ENCODE results near the gene MAP3K13. TPM values are rescaled to one million over a fixed set of nuclear protein-coding genes. Genes with fewer than 3 reads are reported as not detected.
"Not testable (repeated sequence)": the region's sequence is repeated elsewhere in the genome, so short reads cannot be mapped to it uniquely, and the experiment has no call there.

The MAP3K13 gene
- total RNA-seq, 2 experiments from 2014 or later, result 11.0 to 11.3 TPM

- ChIA-PET CTCF (no interaction called here), POLR2A (no interaction called here)
- H3K9me3 Mint-ChIP-seq, result no peaks in the 10 kb centered on the region
- peaks cover 11% of the 10 kb centered on the region for H3K27me3 Mint-ChIP-seq
- no peak for DNase-seq
- no peaks in the 10 kb centered on the region for H3K36me3 Mint-ChIP-seq (ENCODE audit: low read depth)
- no peak overlapping the region for H3K4me3 Mint-ChIP-seq
- H3K4me1 Mint-ChIP-seq, result no peaks in the 10 kb centered on the region
- no peak overlapping the region for H3K27ac Mint-ChIP-seq
These were observed 11.5 kb upstream of the MAP3K13 start for GRCh38 chr3:185351396-185351795.

GRCh38 chr3:185353225-185353624 lies 9.7 kb upstream of the MAP3K13 start:
- Mint-ChIP-seq H3K9me3 (no peaks in the 10 kb centered on the region), H3K4me1 (no peaks in the 10 kb centered on the region), H3K36me3 (ENCODE audit: low read depth) (no peaks in the 10 kb centered on the region), H3K27me3 (peaks cover 16% of the 10 kb centered on the region), H3K4me3 (no peak overlapping the region), H3K27ac (no peak overlapping the region)
- POLR2A ChIA-PET, result no interaction called here
- CTCF ChIA-PET, result interaction anchor here (0.9 to 2.0 kb wide), 4 partner anchors 9 to 21 kb away, joined by 4 to 7 read pairs (median 4); no protein-coding TSS in a partner anchor
- DNase-seq, result no peak

GRCh38 chr3:185353823-185354614 lies 8.9 kb upstream of the MAP3K13 start:
- Mint-ChIP-seq H3K4me1 (no peaks in the 10 kb centered on the region), H3K27ac (no peak overlapping the region), H3K36me3 (ENCODE audit: low read depth) (no peaks in the 10 kb centered on the region), H3K27me3 (peaks cover 22% of the 10 kb centered on the region), H3K4me3 (no peak overlapping the region), H3K9me3 (no peaks in the 10 kb centered on the region)
- POLR2A ChIA-PET, result no interaction called here
- CTCF ChIA-PET, result interaction anchor here (0.6 to 2.0 kb wide), 6 partner anchors 8 to 305 kb away, joined by 3 to 7 read pairs (median 4); partner anchors contain the start of gene MAP3K13
- peak; percentile 79 for DNase-seq

- no peak for DNase-seq
- no peaks in the 10 kb centered on the region for H3K36me3 Mint-ChIP-seq (ENCODE audit: low read depth)
- peaks cover 25% of the 10 kb centered on the region for H3K27me3 Mint-ChIP-seq
- ChIA-PET POLR2A (no interaction called here), CTCF (no interaction called here)
- no peak overlapping the region for H3K27ac Mint-ChIP-seq
- H3K4me1 Mint-ChIP-seq, result no peaks in the 10 kb centered on the region
- no peaks in the 10 kb centered on the region for H3K9me3 Mint-ChIP-seq
- H3K4me3 Mint-ChIP-seq, result no peak overlapping the region
These were observed 6.4 kb upstream of the MAP3K13 start for GRCh38 chr3:185356499-185356898.

- H3K27ac Mint-ChIP-seq, result no peak overlapping the region
- no peaks in the 10 kb centered on the region for H3K36me3 Mint-ChIP-seq (ENCODE audit: low read depth)
- peaks cover 14% of the 10 kb centered on the region for H3K4me1 Mint-ChIP-seq
- H3K27me3 Mint-ChIP-seq, result peaks cover 49% of the 10 kb centered on the region
- H3K4me3 Mint-ChIP-seq, result no peak overlapping the region
- POLR2A ChIA-PET, result no interaction called here
- DNase-seq, result no peak
- CTCF ChIA-PET, result interaction anchor here (0.7 to 1.0 kb wide), 3 partner anchors 9 to 197 kb away, joined by 3 to 4 read pairs (median 3); no protein-coding TSS in a partner anchor
- no peaks in the 10 kb centered on the region for H3K9me3 Mint-ChIP-seq
These were observed 1.0 kb upstream of the MAP3K13 start for GRCh38 chr3:185361920-185362319.

GRCh38 chr3:185363662-185364203 lies 797 bp downstream of the MAP3K13 start:
- Mint-ChIP-seq H3K4me1 (peaks cover 14% of the 10 kb centered on the region), H3K27ac (no peak overlapping the region), H3K4me3 (peak overlapping the region; percentile 72), H3K9me3 (no peaks in the 10 kb centered on the region), H3K36me3 (ENCODE audit: low read depth) (no peaks in the 10 kb centered on the region), H3K27me3 (peaks cover 53% of the 10 kb centered on the region)
- ChIA-PET POLR2A (no interaction called here), CTCF (interaction anchor here (1.1 to 1.3 kb wide), 3 partner anchors 9 to 195 kb away, joined by 3 to 6 read pairs (median 5); no protein-coding TSS in a partner anchor)
- no peak for DNase-seq

GRCh38 chr3:185365291-185366073 lies 2.5 kb downstream of the MAP3K13 start:
- Mint-ChIP-seq H3K4me1 (peaks cover 14% of the 10 kb centered on the region), H3K9me3 (no peaks in the 10 kb centered on the region), H3K27me3 (peaks cover 50% of the 10 kb centered on the region), H3K4me3 (no peak overlapping the region), H3K27ac (no peak overlapping the region), H3K36me3 (ENCODE audit: low read depth) (no peaks in the 10 kb centered on the region)
- CTCF ChIA-PET, result no interaction called here
- no peak for DNase-seq
- POLR2A ChIA-PET, result no interaction called here

GRCh38 chr3:185366074-185366335 lies 3.1 kb downstream of the MAP3K13 start:
- Mint-ChIP-seq H3K27me3 (peaks cover 50% of the 10 kb centered on the region), H3K27ac (no peak overlapping the region), H3K9me3 (no peaks in the 10 kb centered on the region), H3K4me1 (peaks cover 14% of the 10 kb centered on the region), H3K4me3 (no peak overlapping the region), H3K36me3 (ENCODE audit: low read depth) (no peaks in the 10 kb centered on the region)
- ChIA-PET POLR2A (no interaction called here), CTCF (no interaction called here)
- no peak for DNase-seq

GRCh38 chr3:185366913-185367312 lies 4.0 kb downstream of the MAP3K13 start:
- no peak for DNase-seq
- Mint-ChIP-seq H3K27ac (no peak overlapping the region), H3K4me3 (no peak overlapping the region), H3K27me3 (peaks cover 52% of the 10 kb centered on the region), H3K4me1 (peaks cover 14% of the 10 kb centered on the region), H3K36me3 (ENCODE audit: low read depth) (no peaks in the 10 kb centered on the region), H3K9me3 (no peaks in the 10 kb centered on the region)
- POLR2A ChIA-PET, result no interaction called here
- CTCF ChIA-PET, result no interaction called here

- H3K36me3 Mint-ChIP-seq (ENCODE audit: low read depth); H3K4me3 Mint-ChIP-seq; H3K4me1 Mint-ChIP-seq; H3K9me3 Mint-ChIP-seq; CTCF ChIA-PET; H3K27ac Mint-ChIP-seq; DNase-seq; POLR2A ChIA-PET: not testable (repeated sequence)
- peaks cover 31% of the 10 kb centered on the region for H3K27me3 Mint-ChIP-seq
These were observed 7.4 kb downstream of the MAP3K13 start for GRCh38 chr3:185370349-185370748.

GRCh38 chr3:185371306-185372074 lies 8.6 kb downstream of the MAP3K13 start:
- Mint-ChIP-seq H3K4me1 (no peaks in the 10 kb centered on the region), H3K27ac (no peak overlapping the region), H3K27me3 (peaks cover 21% of the 10 kb centered on the region), H3K9me3 (no peaks in the 10 kb centered on the region), H3K36me3 (ENCODE audit: low read depth) (no peaks in the 10 kb centered on the region), H3K4me3 (no peak overlapping the region)
- CTCF ChIA-PET, result no interaction called here
- no peak for DNase-seq
- POLR2A ChIA-PET, result no interaction called here

- peaks cover 3% of the 10 kb centered on the region for H3K9me3 Mint-ChIP-seq
- no peak for DNase-seq
- POLR2A ChIA-PET, result no interaction called here
- H3K27ac Mint-ChIP-seq, result no peak overlapping the region
- no peaks in the 10 kb centered on the region for H3K4me1 Mint-ChIP-seq
- no peaks in the 10 kb centered on the region for H3K36me3 Mint-ChIP-seq (ENCODE audit: low read depth)
- no peak overlapping the region for H3K4me3 Mint-ChIP-seq
- CTCF ChIA-PET, result interaction anchor here (1.5 kb wide), 1 partner anchor 28 kb away, joined by 3 read pairs; no protein-coding TSS in a partner anchor
- peaks cover 7% of the 10 kb centered on the region for H3K27me3 Mint-ChIP-seq
These were observed 18.6 kb downstream of the MAP3K13 start for GRCh38 chr3:185381320-185382058.

Data from activated CD4-positive, alpha-beta memory T cell treated with anti-CD3 and anti-CD28 coated beads, Interleukin-2, amount 10 ng/mL, durations not matched to agents 7 days and 5 days (primary cell).